Measurements from ENCODE around the gene MORN1.

DNA sequence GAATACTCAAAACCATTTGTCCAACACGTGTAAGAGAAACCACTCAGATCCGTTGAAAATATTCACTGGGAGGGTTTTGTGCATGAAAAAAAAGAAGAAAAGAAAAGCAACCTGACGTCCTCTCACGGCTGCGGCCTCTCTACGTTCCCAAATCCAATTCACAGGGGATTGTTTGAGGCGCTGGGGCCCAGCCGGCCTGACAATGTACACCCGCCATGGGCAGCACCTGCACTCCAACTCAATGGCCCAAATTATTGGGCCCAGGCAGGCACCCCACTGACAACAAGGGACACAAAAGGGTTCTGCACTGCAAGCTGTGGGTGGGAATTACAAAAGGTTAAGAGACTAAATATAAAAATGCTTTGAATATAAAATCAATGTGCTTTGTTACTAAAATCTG lies 41.5 kb downstream of the MORN1 start:
- TF ChIP-seq, protein P1, sequence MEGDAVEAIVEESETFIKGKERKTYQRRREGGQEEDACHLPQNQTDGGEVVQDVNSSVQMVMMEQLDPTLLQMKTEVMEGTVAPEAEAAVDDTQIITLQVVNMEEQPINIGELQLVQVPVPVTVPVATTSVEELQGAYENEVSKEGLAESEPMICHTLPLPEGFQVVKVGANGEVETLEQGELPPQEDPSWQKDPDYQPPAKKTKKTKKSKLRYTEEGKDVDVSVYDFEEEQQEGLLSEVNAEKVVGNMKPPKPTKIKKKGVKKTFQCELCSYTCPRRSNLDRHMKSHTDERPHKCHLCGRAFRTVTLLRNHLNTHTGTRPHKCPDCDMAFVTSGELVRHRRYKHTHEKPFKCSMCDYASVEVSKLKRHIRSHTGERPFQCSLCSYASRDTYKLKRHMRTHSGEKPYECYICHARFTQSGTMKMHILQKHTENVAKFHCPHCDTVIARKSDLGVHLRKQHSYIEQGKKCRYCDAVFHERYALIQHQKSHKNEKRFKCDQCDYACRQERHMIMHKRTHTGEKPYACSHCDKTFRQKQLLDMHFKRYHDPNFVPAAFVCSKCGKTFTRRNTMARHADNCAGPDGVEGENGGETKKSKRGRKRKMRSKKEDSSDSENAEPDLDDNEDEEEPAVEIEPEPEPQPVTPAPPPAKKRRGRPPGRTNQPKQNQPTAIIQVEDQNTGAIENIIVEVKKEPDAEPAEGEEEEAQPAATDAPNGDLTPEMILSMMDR (IDR thresholded peaks at IDR 0.05; ENCODE audit: control extremely low read depth in 1 of 3, insufficient read depth in 1 of 3, low read depth in 1 of 3, low read length in 3 of 3): no peak
- TF ChIP-seq EGR1 (IDR thresholded peaks at IDR 0.05; ENCODE audit: borderline replicate concordance, low read depth, low read length) (no peak), SP1 (IDR thresholded peaks at IDR 0.05; ENCODE audit: low read depth, low read length) (no peak), KDM1A (IDR thresholded peaks at IDR 0.05; ENCODE audit: borderline replicate concordance, low read length) (no peak), NRF1 (IDR thresholded peaks at IDR 0.05; ENCODE audit: low read depth, low read length) (no peak)

All from H1 (cell line).